SH-SY5Y (cell line): ENCODE results near the gene RBMS3.

Source experiments
- GATA2 ChIP-seq: IDR thresholded peaks from 2 replicates; pipeline ENCODE4 v1.6.1; 2011; ENCODE audit warnings: mild to moderate bottlenecking, low read depth, low read length
- GATA3 ChIP-seq: IDR thresholded peaks from 2 replicates; pipeline ENCODE4 v1.6.1; 2011; ENCODE audit warnings: low read depth, mild to moderate bottlenecking, low read length, moderate library complexity

- no peak for TF ChIP-seq GATA2
- no peak for TF ChIP-seq GATA3
Observed at GRCh38 chr3:29668728-29669127, 387.9 kb downstream of the RBMS3 start.
